Panc1 (cell line): Measurements from ENCODE around the gene ZKSCAN1. TPM values are rescaled to one million over a fixed set of nuclear protein-coding genes. Genes with fewer than 3 reads are reported as not detected.

Experiments
- ATAC-seq: fragments of 200-7000 bp; cut with Tn5 transposase; 2 replicates; pipeline ENCODE4 v1.9.1; 2020; ENCODE audit warnings: mild to moderate bottlenecking, moderate library complexity
- BruUV-seq: library from RNA; stranded (reverse); fragments of 400-500 nt; replicated peaks from 2 replicates; lab custom pipeline; 2021; lab: Mats Ljungman, UMichigan
- CTCF ChIA-PET: fragments of 300-600 bp; sonication (Branson Sonifier 250); formaldehyde crosslinking; loops from one replicate; lab custom pipeline; 2022; ENCODE audit warnings: antibody characterized with exemption; lab: Charles Lee
- POLR2A ChIA-PET: fragments of 300-600 bp; sonication (Branson Sonifier 250); formaldehyde crosslinking; loops from one replicate; lab custom pipeline; 2022; ENCODE audit warnings: antibody characterized with exemption; lab: Charles Lee
- DNase-seq: peaks from one replicate; pipeline ENCODE4 v3.0.0-alpha.2; 2010; ENCODE audit warnings: low read depth, low spot score
- H3K27ac ChIP-seq: 2 replicates; pipeline ENCODE4 v1.5.1; 2011; ENCODE audit warnings: mild to moderate bottlenecking, low read length, inconsistent platforms
- H3K27me3 ChIP-seq: fragments of 200-500 bp; sonication (Bioruptor generic); 2 replicates; pipeline ENCODE4 v1.6.0; 2014; ENCODE audit warnings: low read length, inconsistent platforms; ENCODE audit not compliant: control insufficient read depth, insufficient read depth
- H3K36me3 ChIP-seq: fragments of 200-500 bp; sonication (Bioruptor generic); 2 replicates; pipeline ENCODE4 v1.5.1; 2014; ENCODE audit warnings: inconsistent platforms, mild to moderate bottlenecking, low read length, moderate library complexity; ENCODE audit not compliant: control insufficient read depth, insufficient read depth
- H3K4me1 ChIP-seq: 2 replicates; pipeline ENCODE4 v1.5.1; 2011; ENCODE audit warnings: inconsistent platforms, mild to moderate bottlenecking, low read length, moderate library complexity; ENCODE audit not compliant: control insufficient read depth, insufficient read depth
- H3K4me3 ChIP-seq, 2 experiments: 2 replicates each; pipeline ENCODE4 v1.5.1; 2011 to 2012; ENCODE audit warnings: low read depth in 2 of 2, low read length in 2 of 2, mild to moderate bottlenecking in 2 of 2, inconsistent platforms in 1 of 2, moderate library complexity in 1 of 2
- H3K9me3 ChIP-seq: fragments of 200-500 bp; sonication (Bioruptor generic); 2 replicates; pipeline ENCODE4 v1.5.1; 2014; ENCODE audit warnings: low read depth, mild to moderate bottlenecking, inconsistent platforms, low read length, moderate library complexity; ENCODE audit not compliant: control insufficient read depth, insufficient read depth
- CTCF ChIP-seq: fragments of 450-650 bp; IDR thresholded peaks from 2 replicates; pipeline ENCODE4 v1.5.1; 2017; ENCODE audit warnings: mild to moderate bottlenecking
- POLR2AphosphoS5 ChIP-seq: IDR thresholded peaks from 2 replicates; pipeline ENCODE4 v1.6.1; 2012; ENCODE audit warnings: mild to moderate bottlenecking, low read depth, low read length, moderate library complexity
- SIN3A ChIP-seq: IDR thresholded peaks from 2 replicates; pipeline ENCODE4 v1.6.1; 2012; ENCODE audit warnings: low read depth, mild to moderate bottlenecking, low read length, moderate library complexity, borderline replicate concordance; ENCODE audit not compliant: insufficient read depth
- TCF7L2 ChIP-seq: IDR thresholded peaks from 2 replicates; pipeline ENCODE4 v1.6.1; 2011; ENCODE audit warnings: mild to moderate bottlenecking, low read depth, low read length, inconsistent platforms
- in situ Hi-C: cut with HindIII; loops from 2 replicates; pipeline ENCODE4 v1.10.0; 2016; ENCODE audit warnings: low sequenced_read_pairs, low pct_unique_long_range_greater_than_20kb
- intact Hi-C: fragments of 100-400 bp; cut with micrococcal nuclease; formaldehyde crosslinking; loops from one replicate; pipeline ENCODE4 v1.10.0; 2022; ENCODE audit not compliant: unreplicated experiment
- total RNA-seq: library from RNA; stranded (reverse); gene quantifications from one replicate; pipeline ENCODE4 v1.2.1, GENCODE V29; 2021; ENCODE audit not compliant: unreplicated experiment
- TF ChIP-seq, protein P1 (sequence below), 2 experiments: IDR thresholded peaks; 2 replicates each; pipeline ENCODE4 v1.6.1; 2011 to 2012; ENCODE audit warnings: low read depth in 2 of 2, control low read depth in 1 of 2, low read length in 1 of 2, mild to moderate bottlenecking in 1 of 2, moderate library complexity in 1 of 2; ENCODE audit not compliant: insufficient read depth in 1 of 2

ZKSCAN1 gene
- total RNA-seq, 1 experiment from 2014 or later: 55.5 TPM

DNA sequence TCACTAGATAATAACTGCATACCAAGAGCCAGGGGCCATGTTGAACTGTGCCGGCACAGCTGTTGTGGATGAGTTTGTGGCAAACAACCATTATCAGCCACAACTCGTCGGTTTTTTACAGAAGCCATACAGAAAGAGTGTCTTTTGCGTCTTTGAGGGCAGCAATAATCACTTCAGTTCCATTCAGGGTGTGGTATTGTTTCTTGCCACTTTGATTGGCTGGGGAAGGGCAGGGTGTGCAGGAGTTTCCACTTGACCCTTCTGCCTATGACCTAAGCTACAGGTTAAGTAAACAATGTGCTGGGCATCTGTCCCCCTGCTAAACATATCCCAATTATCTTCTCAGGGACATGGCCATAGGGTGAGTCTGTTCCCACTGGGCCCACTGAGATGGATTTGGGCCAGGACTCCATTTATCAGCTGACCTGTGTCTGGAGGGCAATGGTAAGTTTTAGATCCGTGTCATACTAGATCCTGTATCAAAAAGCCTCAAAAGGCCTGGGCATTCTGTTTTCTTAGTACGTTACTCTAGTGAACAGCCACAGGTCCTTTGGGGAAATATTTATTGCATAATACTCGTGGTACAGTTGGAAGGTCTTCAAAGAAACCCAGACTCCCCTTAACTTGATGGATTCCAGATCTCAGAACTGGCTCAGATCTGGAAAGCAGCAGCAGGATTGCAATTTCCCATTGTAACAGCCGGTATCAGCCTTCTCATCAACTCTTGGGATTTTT lies 50.2 kb downstream of the ZKSCAN1 start:
- Histone ChIP-seq H3K27ac (no peak overlapping the region), H3K9me3 (peaks cover 12% of the 10 kb centered on the region), H3K4me1 (no peaks in the 10 kb centered on the region; the same call in 1 of the 2 replicates), H3K27me3 (no peaks in the 10 kb centered on the region), H3K36me3 (0 out of 2 replicates have a peak, but pooled peaks cover 6% of the 10 kb centered on the region), H3K4me3 (no peak overlapping the region)
- in situ Hi-C loops: no loop called here
- TF ChIP-seq POLR2AphosphoS5 (0 out of 2 replicates have a peak, but pooled peaks have one; percentile 15), TCF7L2 (peak; percentile 57)
- TF ChIP-seq, protein P1, sequence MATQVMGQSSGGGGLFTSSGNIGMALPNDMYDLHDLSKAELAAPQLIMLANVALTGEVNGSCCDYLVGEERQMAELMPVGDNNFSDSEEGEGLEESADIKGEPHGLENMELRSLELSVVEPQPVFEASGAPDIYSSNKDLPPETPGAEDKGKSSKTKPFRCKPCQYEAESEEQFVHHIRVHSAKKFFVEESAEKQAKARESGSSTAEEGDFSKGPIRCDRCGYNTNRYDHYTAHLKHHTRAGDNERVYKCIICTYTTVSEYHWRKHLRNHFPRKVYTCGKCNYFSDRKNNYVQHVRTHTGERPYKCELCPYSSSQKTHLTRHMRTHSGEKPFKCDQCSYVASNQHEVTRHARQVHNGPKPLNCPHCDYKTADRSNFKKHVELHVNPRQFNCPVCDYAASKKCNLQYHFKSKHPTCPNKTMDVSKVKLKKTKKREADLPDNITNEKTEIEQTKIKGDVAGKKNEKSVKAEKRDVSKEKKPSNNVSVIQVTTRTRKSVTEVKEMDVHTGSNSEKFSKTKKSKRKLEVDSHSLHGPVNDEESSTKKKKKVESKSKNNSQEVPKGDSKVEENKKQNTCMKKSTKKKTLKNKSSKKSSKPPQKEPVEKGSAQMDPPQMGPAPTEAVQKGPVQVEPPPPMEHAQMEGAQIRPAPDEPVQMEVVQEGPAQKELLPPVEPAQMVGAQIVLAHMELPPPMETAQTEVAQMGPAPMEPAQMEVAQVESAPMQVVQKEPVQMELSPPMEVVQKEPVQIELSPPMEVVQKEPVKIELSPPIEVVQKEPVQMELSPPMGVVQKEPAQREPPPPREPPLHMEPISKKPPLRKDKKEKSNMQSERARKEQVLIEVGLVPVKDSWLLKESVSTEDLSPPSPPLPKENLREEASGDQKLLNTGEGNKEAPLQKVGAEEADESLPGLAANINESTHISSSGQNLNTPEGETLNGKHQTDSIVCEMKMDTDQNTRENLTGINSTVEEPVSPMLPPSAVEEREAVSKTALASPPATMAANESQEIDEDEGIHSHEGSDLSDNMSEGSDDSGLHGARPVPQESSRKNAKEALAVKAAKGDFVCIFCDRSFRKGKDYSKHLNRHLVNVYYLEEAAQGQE (IDR thresholded peaks at IDR 0.05; ENCODE audit: insufficient read depth in 1 of 2, low read depth in 2 of 2, low read length in 1 of 2): no peak
- no peak for DNase-seq
- intact Hi-C loops: no loop called here
- ChIA-PET POLR2A (no interaction called here), CTCF (no interaction called here)
- ATAC-seq: no peak
- no TSS peak for BruUV-seq

DNA sequence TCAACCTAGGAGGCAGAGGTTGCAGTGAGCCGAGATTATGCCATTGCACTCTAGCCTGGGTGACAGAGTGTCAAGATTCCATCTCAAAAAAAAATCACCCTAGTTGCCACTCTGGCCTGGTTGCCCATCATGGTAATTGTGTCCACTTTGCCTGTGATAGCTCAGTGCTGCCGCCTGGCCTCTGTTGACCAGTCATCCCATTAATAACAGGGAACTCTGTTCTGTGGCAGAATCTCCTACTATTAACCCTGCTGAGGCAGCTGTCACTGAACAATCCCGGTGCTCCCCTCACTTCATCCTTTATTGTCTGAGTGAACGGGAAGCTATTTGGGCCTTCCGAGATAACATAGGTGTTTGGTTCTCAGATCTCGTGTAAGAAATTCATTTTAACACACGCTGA lies 51.6 kb downstream of the ZKSCAN1 start:
- in situ Hi-C loops: no loop called here
- ChIA-PET CTCF (no interaction called here), POLR2A (interaction anchor here (0.6 kb wide), 1 partner anchor 58 kb away, joined by 11 read pairs; no protein-coding TSS in a partner anchor)
- TF ChIP-seq POLR2AphosphoS5 (peak; percentile 36; the same call in 1 of the 2 replicates), TCF7L2 (no peak)
- intact Hi-C loops: no loop called here
- no peaks in the 10 kb centered on the region for H3K27me3 ChIP-seq
- peaks cover 15% of the 10 kb centered on the region for H3K36me3 ChIP-seq
- no TSS peak for BruUV-seq
- peaks cover 25% of the 10 kb centered on the region for H3K9me3 ChIP-seq
- H3K4me3 ChIP-seq: no peak overlapping the region
- no peaks in the 10 kb centered on the region; the same call in 1 of the 2 replicates for H3K4me1 ChIP-seq
- DNase-seq: no peak
- peak; percentile 63; the same call in 1 of the 2 replicates for ATAC-seq
- no peak overlapping the region for H3K27ac ChIP-seq

DNA sequence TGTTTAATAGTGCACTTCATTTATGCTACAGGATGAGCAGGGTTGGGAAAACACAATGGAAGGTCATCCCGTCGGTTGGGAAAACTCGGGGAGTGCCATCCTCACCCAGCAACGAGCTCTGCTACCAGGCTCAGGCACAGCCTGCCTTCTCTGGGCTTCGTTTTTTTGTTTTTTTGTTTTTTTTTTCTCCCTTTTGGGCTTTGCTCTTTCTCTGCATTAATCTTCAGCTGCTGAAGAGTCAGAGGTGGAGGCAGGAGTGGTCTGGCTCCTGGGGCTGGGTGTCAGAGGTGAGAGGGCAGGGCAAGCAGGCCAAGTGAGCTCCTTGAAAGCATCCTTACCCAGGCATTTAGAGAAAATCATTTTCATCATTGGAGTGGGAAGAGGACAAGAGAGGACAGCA lies 54.6 kb downstream of the ZKSCAN1 start:
- ATAC-seq: no peak
- Histone ChIP-seq H3K27ac (no peak overlapping the region), H3K9me3 (peaks cover 48% of the 10 kb centered on the region), H3K27me3 (no peaks in the 10 kb centered on the region), H3K36me3 (peaks cover 15% of the 10 kb centered on the region), H3K4me1 (no peaks in the 10 kb centered on the region; the same call in 1 of the 2 replicates), H3K4me3 (no peak overlapping the region)
- no peak for TF ChIP-seq TCF7L2
- no peak for TF ChIP-seq SIN3A
- TF ChIP-seq CTCF: no peak
- TF ChIP-seq POLR2AphosphoS5: no peak
- TF ChIP-seq, protein P1 (IDR thresholded peaks at IDR 0.05; ENCODE audit: insufficient read depth in 1 of 2, low read depth in 2 of 2, low read length in 1 of 2): no peak
- ChIA-PET POLR2A (interaction anchor here (0.6 kb wide), 1 partner anchor 11 kb away, joined by 5 read pairs; no protein-coding TSS in a partner anchor), CTCF (no interaction called here)
- intact Hi-C loops: no loop called here
- in situ Hi-C loops: no loop called here
- no peak for DNase-seq
- no TSS peak for BruUV-seq
